Measurements from ENCODE around the gene EIF3I. TPM values are rescaled to one million over a fixed set of nuclear protein-coding genes. Genes with fewer than 3 reads are reported as not detected.

The EIF3I gene
- total and polyA plus RNA-seq, 2 experiments from 2014 or later: 228 to 274 TPM

DNA sequence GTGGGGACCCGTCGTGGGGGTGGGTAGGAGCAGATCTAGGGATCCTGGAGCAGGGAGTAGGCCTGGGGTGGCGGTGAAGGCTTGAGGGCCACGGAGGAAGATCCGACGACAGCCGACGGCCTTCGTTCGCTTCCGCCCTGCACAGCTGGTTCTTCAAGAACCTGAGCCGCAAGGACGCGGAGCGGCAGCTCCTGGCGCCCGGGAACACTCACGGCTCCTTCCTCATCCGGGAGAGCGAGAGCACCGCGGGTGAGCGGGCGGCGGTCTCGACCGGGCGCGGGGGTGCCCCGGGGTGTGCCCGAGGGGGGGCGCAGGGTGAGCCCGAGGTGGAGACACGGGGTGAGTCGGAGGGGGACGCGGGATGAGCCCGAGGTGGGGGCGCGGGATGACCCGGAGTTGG lies 53.2 kb downstream of the EIF3I start:
- peaks cover 12% of the 10 kb centered on the region for H3K27me3 Mint-ChIP-seq (ENCODE audit: insufficient read depth, low read depth, poor library complexity)
- H3K4me3 ChIP-seq: peak overlapping the region; percentile 65
- peak overlapping the region; percentile 94; the same call in 1 of the 2 replicates for H3K27ac Mint-ChIP-seq
- H3K9me2 ChIP-seq (ENCODE audit: insufficient read depth): 0 out of 2 replicates have a peak, but pooled peaks cover 3% of the 10 kb centered on the region
- H3K9me3 Mint-ChIP-seq: no peaks in the 10 kb centered on the region
- peaks cover 6% of the 10 kb centered on the region; the same call in 1 of the 2 replicates for H3K36me3 ChIP-seq (ENCODE audit: insufficient read depth)
- H3K79me2 ChIP-seq (replicated peaks; ENCODE audit: insufficient read depth): no peaks in the 10 kb centered on the region; the same call in 1 of the 2 replicates
- DNase-seq (ENCODE audit: low spot score) (peak; percentile 80), ATAC-seq (peak; percentile 45)
- H3K4me2 ChIP-seq: peak overlapping the region; percentile 93
- 0 out of 2 replicates have a peak, but pooled peaks cover 5% of the 10 kb centered on the region for H3K27me3 ChIP-seq (ENCODE audit: insufficient read depth)
- H3K4me1 ChIP-seq (ENCODE audit: insufficient read depth): peaks cover 26% of the 10 kb centered on the region
- H3K27ac ChIP-seq (ENCODE audit: low read depth): no peak overlapping the region; the same call in 1 of the 2 replicates
- peaks cover 18% of the 10 kb centered on the region for H3F3A ChIP-seq (replicated peaks; ENCODE audit: low read depth)
- no peaks in the 10 kb centered on the region for H4K20me1 ChIP-seq (replicated peaks; ENCODE audit: insufficient read depth)
- H3K36me3 Mint-ChIP-seq (ENCODE audit: low read depth): peaks cover 36% of the 10 kb centered on the region
- peak overlapping the region; percentile 83; the same call in 1 of the 2 replicates for H2AFZ ChIP-seq
- TF ChIP-seq JUNB (IDR thresholded peaks at IDR 0.05; ENCODE audit: unreplicated experiment) (no peak), EZH2phosphoT487 (IDR thresholded peaks at IDR 0.05; ENCODE audit: unreplicated experiment) (no peak), CREB1 (CRISPR knock-in tag; IDR thresholded peaks at IDR 0.05; ENCODE audit: low read depth) (no peak), ZNF331 (CRISPR knock-in tag; IDR thresholded peaks at IDR 0.05; ENCODE audit: low read depth) (no peak)
- TF ChIP-seq, protein P1, sequence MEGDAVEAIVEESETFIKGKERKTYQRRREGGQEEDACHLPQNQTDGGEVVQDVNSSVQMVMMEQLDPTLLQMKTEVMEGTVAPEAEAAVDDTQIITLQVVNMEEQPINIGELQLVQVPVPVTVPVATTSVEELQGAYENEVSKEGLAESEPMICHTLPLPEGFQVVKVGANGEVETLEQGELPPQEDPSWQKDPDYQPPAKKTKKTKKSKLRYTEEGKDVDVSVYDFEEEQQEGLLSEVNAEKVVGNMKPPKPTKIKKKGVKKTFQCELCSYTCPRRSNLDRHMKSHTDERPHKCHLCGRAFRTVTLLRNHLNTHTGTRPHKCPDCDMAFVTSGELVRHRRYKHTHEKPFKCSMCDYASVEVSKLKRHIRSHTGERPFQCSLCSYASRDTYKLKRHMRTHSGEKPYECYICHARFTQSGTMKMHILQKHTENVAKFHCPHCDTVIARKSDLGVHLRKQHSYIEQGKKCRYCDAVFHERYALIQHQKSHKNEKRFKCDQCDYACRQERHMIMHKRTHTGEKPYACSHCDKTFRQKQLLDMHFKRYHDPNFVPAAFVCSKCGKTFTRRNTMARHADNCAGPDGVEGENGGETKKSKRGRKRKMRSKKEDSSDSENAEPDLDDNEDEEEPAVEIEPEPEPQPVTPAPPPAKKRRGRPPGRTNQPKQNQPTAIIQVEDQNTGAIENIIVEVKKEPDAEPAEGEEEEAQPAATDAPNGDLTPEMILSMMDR (conservative IDR thresholded peaks at IDR 0.05; ENCODE audit: low read depth in 2 of 2): no peak
- TF ChIP-seq, protein P2, sequence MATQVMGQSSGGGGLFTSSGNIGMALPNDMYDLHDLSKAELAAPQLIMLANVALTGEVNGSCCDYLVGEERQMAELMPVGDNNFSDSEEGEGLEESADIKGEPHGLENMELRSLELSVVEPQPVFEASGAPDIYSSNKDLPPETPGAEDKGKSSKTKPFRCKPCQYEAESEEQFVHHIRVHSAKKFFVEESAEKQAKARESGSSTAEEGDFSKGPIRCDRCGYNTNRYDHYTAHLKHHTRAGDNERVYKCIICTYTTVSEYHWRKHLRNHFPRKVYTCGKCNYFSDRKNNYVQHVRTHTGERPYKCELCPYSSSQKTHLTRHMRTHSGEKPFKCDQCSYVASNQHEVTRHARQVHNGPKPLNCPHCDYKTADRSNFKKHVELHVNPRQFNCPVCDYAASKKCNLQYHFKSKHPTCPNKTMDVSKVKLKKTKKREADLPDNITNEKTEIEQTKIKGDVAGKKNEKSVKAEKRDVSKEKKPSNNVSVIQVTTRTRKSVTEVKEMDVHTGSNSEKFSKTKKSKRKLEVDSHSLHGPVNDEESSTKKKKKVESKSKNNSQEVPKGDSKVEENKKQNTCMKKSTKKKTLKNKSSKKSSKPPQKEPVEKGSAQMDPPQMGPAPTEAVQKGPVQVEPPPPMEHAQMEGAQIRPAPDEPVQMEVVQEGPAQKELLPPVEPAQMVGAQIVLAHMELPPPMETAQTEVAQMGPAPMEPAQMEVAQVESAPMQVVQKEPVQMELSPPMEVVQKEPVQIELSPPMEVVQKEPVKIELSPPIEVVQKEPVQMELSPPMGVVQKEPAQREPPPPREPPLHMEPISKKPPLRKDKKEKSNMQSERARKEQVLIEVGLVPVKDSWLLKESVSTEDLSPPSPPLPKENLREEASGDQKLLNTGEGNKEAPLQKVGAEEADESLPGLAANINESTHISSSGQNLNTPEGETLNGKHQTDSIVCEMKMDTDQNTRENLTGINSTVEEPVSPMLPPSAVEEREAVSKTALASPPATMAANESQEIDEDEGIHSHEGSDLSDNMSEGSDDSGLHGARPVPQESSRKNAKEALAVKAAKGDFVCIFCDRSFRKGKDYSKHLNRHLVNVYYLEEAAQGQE (IDR thresholded peaks at IDR 0.05; ENCODE audit: unreplicated experiment): no peak
- TF ChIP-seq, protein P3, sequence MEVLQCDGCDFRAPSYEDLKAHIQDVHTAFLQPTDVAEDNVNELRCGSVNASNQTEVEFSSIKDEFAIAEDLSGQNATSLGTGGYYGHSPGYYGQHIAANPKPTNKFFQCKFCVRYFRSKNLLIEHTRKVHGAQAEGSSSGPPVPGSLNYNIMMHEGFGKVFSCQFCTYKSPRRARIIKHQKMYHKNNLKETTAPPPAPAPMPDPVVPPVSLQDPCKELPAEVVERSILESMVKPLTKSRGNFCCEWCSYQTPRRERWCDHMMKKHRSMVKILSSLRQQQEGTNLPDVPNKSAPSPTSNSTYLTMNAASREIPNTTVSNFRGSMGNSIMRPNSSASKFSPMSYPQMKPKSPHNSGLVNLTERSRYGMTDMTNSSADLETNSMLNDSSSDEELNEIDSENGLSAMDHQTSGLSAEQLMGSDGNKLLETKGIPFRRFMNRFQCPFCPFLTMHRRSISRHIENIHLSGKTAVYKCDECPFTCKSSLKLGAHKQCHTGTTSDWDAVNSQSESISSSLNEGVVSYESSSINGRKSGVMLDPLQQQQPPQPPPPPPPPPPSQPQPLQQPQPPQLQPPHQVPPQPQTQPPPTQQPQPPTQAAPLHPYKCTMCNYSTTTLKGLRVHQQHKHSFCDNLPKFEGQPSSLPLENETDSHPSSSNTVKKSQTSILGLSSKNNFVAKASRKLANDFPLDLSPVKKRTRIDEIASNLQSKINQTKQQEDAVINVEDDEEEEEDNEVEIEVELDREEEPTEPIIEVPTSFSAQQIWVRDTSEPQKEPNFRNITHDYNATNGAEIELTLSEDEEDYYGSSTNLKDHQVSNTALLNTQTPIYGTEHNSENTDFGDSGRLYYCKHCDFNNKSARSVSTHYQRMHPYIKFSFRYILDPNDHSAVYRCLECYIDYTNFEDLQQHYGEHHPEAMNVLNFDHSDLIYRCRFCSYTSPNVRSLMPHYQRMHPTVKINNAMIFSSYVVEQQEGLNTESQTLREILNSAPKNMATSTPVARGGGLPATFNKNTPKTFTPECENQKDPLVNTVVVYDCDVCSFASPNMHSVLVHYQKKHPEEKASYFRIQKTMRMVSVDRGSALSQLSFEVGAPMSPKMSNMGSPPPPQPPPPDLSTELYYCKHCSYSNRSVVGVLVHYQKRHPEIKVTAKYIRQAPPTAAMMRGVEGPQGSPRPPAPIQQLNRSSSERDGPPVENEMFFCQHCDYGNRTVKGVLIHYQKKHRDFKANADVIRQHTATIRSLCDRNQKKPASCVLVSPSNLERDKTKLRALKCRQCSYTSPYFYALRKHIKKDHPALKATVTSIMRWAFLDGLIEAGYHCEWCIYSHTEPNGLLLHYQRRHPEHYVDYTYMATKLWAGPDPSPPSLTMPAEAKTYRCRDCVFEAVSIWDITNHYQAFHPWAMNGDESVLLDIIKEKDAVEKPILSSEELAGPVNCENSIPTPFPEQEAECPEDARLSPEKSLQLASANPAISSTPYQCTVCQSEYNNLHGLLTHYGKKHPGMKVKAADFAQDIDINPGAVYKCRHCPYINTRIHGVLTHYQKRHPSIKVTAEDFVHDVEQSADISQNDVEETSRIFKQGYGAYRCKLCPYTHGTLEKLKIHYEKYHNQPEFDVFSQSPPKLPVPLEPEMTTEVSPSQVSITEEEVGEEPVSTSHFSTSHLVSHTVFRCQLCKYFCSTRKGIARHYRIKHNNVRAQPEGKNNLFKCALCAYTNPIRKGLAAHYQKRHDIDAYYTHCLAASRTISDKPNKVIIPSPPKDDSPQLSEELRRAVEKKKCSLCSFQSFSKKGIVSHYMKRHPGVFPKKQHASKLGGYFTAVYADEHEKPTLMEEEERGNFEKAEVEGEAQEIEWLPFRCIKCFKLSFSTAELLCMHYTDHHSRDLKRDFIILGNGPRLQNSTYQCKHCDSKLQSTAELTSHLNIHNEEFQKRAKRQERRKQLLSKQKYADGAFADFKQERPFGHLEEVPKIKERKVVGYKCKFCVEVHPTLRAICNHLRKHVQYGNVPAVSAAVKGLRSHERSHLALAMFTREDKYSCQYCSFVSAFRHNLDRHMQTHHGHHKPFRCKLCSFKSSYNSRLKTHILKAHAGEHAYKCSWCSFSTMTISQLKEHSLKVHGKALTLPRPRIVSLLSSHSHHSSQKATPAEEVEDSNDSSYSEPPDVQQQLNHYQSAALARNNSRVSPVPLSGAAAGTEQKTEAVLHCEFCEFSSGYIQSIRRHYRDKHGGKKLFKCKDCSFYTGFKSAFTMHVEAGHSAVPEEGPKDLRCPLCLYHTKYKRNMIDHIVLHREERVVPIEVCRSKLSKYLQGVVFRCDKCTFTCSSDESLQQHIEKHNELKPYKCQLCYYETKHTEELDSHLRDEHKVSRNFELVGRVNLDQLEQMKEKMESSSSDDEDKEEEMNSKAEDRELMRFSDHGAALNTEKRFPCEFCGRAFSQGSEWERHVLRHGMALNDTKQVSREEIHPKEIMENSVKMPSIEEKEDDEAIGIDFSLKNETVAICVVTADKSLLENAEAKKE (CRISPR knock-in tag; IDR thresholded peaks at IDR 0.05): no peak
- peak overlapping the region; percentile 72 for H3K4me3 Mint-ChIP-seq
- H3K4me1 Mint-ChIP-seq: peaks cover 39% of the 10 kb centered on the region

All from GM23338 (cell line).